Endothelial cell of umbilical vein (primary cell): Measurements from ENCODE around the gene SELENOO.

Source experiments
- EZH2 ChIP-seq: IDR thresholded peaks from 2 replicates; pipeline ENCODE4 v1.6.1; 2012; ENCODE audit warnings: borderline replicate concordance, low read depth, mild to moderate bottlenecking, moderate library complexity, low read length, inconsistent platforms; ENCODE audit not compliant: severe bottlenecking
- FOS ChIP-seq: IDR thresholded peaks from 2 replicates; pipeline ENCODE4 v1.6.1; 2011; ENCODE audit warnings: mild to moderate bottlenecking, low read length, moderate library complexity, borderline replicate concordance; ENCODE audit not compliant: insufficient read depth
- GATA2 ChIP-seq: IDR thresholded peaks from 2 replicates; pipeline ENCODE4 v1.7.0; 2011; ENCODE audit warnings: low read depth, mild to moderate bottlenecking, moderate library complexity, mixed read lengths, low read length; ENCODE audit not compliant: insufficient read length, insufficient read depth
- POLR2A ChIP-seq: IDR thresholded peaks from 2 replicates; pipeline ENCODE4 v1.6.1; 2012; ENCODE audit warnings: low read depth, mild to moderate bottlenecking, control low read depth, low read length
- POLR2AphosphoS5 ChIP-seq: IDR thresholded peaks from 2 replicates; pipeline ENCODE4 v1.6.1; 2012; ENCODE audit warnings: low read depth, mild to moderate bottlenecking, control low read depth, low read length, moderate library complexity; ENCODE audit not compliant: insufficient read depth
- TF ChIP-seq, protein P1 (sequence below): IDR thresholded peaks from 2 replicates; pipeline ENCODE4 v1.6.1; 2011; ENCODE audit not compliant: insufficient read depth, insufficient read length
- TF ChIP-seq, protein P2 (sequence below), 2 donors: IDR thresholded peaks; 1 replicate in 1 of 2; 2 replicates in 1 of 2; pipeline ENCODE4 v1.5.1; 2011; ENCODE audit warnings: low read length in 2 of 2, mild to moderate bottlenecking in 2 of 2, moderate library complexity in 2 of 2, control low read depth in 1 of 2, inconsistent platforms in 1 of 2, low read depth in 1 of 2; ENCODE audit not compliant: insufficient read depth in 1 of 2; ENCODE audit errors: extremely low read depth in 1 of 2

DNA sequence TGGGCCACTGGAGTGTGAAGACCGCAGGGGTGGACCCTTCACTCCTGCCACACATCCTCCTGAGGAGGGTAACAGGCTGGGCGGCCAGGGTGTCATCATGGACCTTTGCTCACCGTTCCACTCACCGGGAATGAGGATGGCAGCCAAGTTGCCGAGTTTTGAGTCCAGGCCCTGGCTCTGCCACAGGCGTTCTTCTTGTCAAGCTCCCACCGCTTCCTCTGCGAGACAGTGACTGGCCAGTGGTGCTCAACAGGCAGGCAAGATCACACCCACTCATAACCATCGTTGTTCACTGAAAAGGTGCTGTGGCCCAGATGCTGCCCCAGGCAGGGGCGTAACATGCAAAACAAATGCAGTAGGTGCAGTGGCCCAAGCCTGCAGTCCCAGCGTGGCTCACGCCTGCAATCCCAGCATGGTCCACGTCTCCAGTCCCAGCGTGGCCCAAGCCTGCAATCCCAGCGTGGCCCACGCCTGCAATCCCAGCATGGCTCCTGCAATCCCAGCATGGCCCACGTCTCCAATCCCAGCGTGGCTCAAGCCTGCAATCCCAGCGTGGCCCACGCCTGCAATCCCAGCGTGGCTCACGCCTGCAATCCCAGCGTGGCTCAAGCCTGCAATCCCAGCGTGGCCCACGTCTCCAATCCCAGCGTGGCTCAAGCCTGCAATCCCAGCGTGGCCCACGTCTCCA lies 35.2 kb upstream of the SELENOO start:
- no peak for TF ChIP-seq POLR2AphosphoS5
- TF ChIP-seq, protein P1, sequence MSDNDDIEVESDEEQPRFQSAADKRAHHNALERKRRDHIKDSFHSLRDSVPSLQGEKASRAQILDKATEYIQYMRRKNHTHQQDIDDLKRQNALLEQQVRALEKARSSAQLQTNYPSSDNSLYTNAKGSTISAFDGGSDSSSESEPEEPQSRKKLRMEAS: no peak
- TF ChIP-seq, protein P2, sequence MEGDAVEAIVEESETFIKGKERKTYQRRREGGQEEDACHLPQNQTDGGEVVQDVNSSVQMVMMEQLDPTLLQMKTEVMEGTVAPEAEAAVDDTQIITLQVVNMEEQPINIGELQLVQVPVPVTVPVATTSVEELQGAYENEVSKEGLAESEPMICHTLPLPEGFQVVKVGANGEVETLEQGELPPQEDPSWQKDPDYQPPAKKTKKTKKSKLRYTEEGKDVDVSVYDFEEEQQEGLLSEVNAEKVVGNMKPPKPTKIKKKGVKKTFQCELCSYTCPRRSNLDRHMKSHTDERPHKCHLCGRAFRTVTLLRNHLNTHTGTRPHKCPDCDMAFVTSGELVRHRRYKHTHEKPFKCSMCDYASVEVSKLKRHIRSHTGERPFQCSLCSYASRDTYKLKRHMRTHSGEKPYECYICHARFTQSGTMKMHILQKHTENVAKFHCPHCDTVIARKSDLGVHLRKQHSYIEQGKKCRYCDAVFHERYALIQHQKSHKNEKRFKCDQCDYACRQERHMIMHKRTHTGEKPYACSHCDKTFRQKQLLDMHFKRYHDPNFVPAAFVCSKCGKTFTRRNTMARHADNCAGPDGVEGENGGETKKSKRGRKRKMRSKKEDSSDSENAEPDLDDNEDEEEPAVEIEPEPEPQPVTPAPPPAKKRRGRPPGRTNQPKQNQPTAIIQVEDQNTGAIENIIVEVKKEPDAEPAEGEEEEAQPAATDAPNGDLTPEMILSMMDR (IDR thresholded peaks at IDR 0.05; ENCODE audit: extremely low read depth in 1 of 2, insufficient read depth in 1 of 2, low read depth in 1 of 2, low read length in 2 of 2): no peak
- TF ChIP-seq GATA2: no peak
- TF ChIP-seq POLR2A: no peak
- no peak for TF ChIP-seq FOS
- no peak for TF ChIP-seq EZH2
